ENCODE data around the gene GALNT4. TPM values are rescaled to one million over a fixed set of nuclear protein-coding genes. Genes with fewer than 3 reads are reported as not detected.

The GALNT4 gene
- total RNA-seq, 1 experiment from 2014 or later: 3.7 TPM

- BruUV-seq (replicated peaks): no TSS peak
- POLR2A ChIA-PET (ENCODE audit: unreplicated experiment): no interaction called here
- intact Hi-C loops (cut with micrococcal nuclease; ENCODE audit: unreplicated experiment): loop anchor here (5.0 to 10.0 kb wide), 5 partner anchors 168 to 1315 kb away; partner anchors contain the start of gene ATP2B1
Observed at GRCh38 chr12:89539426-89540223, 15.0 kb upstream of the GALNT4 start.

DNA sequence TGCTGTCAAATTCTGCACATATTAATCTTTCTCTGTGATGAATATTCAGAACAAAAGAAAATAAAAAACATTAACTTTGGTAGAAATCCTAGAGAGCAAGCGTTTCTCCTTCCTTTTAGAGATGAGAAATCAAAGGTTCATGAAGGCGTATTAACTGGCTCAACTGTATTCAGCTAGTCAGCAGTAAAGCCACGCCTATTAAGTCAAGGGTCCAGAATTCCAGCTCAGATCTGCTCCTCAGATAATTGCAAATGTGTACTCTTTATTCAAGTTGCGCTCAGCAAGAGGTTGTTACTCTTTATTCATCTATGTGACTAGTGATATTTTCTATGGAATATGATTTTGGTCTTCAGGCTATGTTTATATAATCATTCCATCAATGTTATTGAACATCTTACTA lies 14.3 kb upstream of the GALNT4 start:
- Histone ChIP-seq H3K27me3 (ENCODE audit: insufficient read depth, low read depth) (no peaks in the 10 kb centered on the region), H3K9me3 (ENCODE audit: insufficient read depth, low read depth) (no peaks in the 10 kb centered on the region), H3K4me3 (no peak overlapping the region), H3K4me2 (no peak overlapping the region), H3K4me1 (replicated peaks; ENCODE audit: insufficient read depth) (no peaks in the 10 kb centered on the region), H3K36me3 (ENCODE audit: low read depth) (no peaks in the 10 kb centered on the region), H2AFZ (no peak overlapping the region), H3K27ac (no peak overlapping the region), H4K20me1 (ENCODE audit: insufficient read depth) (no peaks in the 10 kb centered on the region), H3K79me2 (ENCODE audit: low read depth) (no peaks in the 10 kb centered on the region), H3F3A (ENCODE audit: insufficient read depth, low read depth) (no peaks in the 10 kb centered on the region), H3K9me2 (ENCODE audit: insufficient read depth) (no peaks in the 10 kb centered on the region)
- intact Hi-C loops (cut with micrococcal nuclease; ENCODE audit: unreplicated experiment): no loop called here
- CTCF ChIA-PET: no interaction called here
- DNase-seq: no peak
- no TSS peak for BruUV-seq (replicated peaks)
- POLR2A ChIA-PET (ENCODE audit: unreplicated experiment): interaction anchor here (0.6 kb wide), 1 partner anchor 495 kb away, joined by 3 read pairs; no protein-coding TSS in a partner anchor
- TF ChIP-seq CTCF (conservative IDR thresholded peaks at IDR 0.05) (no peak), EZH2 (IDR thresholded peaks at IDR 0.05; ENCODE audit: low read depth) (no peak)

More at GRCh38 chr12:89539426-89540223, 15.0 kb upstream of the GALNT4 start:
- no peak for TF ChIP-seq CTCF (conservative IDR thresholded peaks at IDR 0.05)
- TF ChIP-seq EZH2 (IDR thresholded peaks at IDR 0.05; ENCODE audit: low read depth): no peak
- DNase-seq: no peak
- Histone ChIP-seq H3K4me1 (replicated peaks; ENCODE audit: insufficient read depth) (no peaks in the 10 kb centered on the region), H3K79me2 (ENCODE audit: low read depth) (no peaks in the 10 kb centered on the region), H3K9me2 (ENCODE audit: insufficient read depth) (no peaks in the 10 kb centered on the region), H3F3A (ENCODE audit: insufficient read depth, low read depth) (no peaks in the 10 kb centered on the region), H3K36me3 (ENCODE audit: low read depth) (no peaks in the 10 kb centered on the region), H2AFZ (no peak overlapping the region), H3K4me2 (no peak overlapping the region), H3K27me3 (ENCODE audit: insufficient read depth, low read depth) (no peaks in the 10 kb centered on the region), H4K20me1 (ENCODE audit: insufficient read depth) (no peaks in the 10 kb centered on the region), H3K9me3 (ENCODE audit: insufficient read depth, low read depth) (no peaks in the 10 kb centered on the region), H3K27ac (no peak overlapping the region), H3K4me3 (no peak overlapping the region)
- CTCF ChIA-PET: no interaction called here

DNA sequence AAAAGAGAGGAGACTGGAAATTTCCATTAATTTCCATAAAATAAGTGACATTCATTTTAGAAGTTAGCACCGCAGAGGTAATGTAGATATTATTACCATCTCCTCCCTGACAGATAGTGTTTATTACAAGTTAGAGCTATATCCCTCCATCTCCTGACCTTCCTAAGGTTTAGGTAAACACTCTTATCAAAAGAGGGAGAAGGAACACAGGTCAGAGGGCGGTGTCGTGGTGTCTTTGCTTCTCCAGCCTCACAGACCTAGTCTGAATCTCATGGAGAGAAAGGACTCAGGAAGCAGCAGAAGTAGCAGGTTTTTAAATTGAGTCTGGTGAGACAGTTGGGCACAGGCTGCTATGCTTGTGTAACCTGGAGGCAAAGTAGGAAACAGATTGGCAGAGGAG lies 12.8 kb upstream of the GALNT4 start:
- Histone ChIP-seq H3K79me2 (ENCODE audit: low read depth) (no peaks in the 10 kb centered on the region), H3K9me2 (ENCODE audit: insufficient read depth) (no peaks in the 10 kb centered on the region), H2AFZ (no peak overlapping the region), H3K27ac (no peak overlapping the region), H3K36me3 (ENCODE audit: low read depth) (no peaks in the 10 kb centered on the region), H3K4me2 (no peak overlapping the region), H3F3A (ENCODE audit: insufficient read depth, low read depth) (no peaks in the 10 kb centered on the region), H3K4me1 (replicated peaks; ENCODE audit: insufficient read depth) (no peaks in the 10 kb centered on the region), H3K9me3 (ENCODE audit: insufficient read depth, low read depth) (no peaks in the 10 kb centered on the region), H4K20me1 (ENCODE audit: insufficient read depth) (no peaks in the 10 kb centered on the region), H3K27me3 (ENCODE audit: insufficient read depth, low read depth) (no peaks in the 10 kb centered on the region), H3K4me3 (no peak overlapping the region)
- ChIA-PET POLR2A (ENCODE audit: unreplicated experiment) (no interaction called here), CTCF (no interaction called here)
- no peak for TF ChIP-seq CTCF (conservative IDR thresholded peaks at IDR 0.05)
- no peak for TF ChIP-seq EZH2 (IDR thresholded peaks at IDR 0.05; ENCODE audit: low read depth)
- BruUV-seq (replicated peaks): no TSS peak
- no peak for DNase-seq
- intact Hi-C loops (cut with micrococcal nuclease; ENCODE audit: unreplicated experiment): no loop called here
